ENCODE measurements around the gene MAML2. TPM values are rescaled to one million over a fixed set of nuclear protein-coding genes. Genes with fewer than 3 reads are reported as not detected.

Gene MAML2
- total and polyA plus RNA-seq, 4 donors = 0.56 to 2.1 (median 1.4) TPM

DNA sequence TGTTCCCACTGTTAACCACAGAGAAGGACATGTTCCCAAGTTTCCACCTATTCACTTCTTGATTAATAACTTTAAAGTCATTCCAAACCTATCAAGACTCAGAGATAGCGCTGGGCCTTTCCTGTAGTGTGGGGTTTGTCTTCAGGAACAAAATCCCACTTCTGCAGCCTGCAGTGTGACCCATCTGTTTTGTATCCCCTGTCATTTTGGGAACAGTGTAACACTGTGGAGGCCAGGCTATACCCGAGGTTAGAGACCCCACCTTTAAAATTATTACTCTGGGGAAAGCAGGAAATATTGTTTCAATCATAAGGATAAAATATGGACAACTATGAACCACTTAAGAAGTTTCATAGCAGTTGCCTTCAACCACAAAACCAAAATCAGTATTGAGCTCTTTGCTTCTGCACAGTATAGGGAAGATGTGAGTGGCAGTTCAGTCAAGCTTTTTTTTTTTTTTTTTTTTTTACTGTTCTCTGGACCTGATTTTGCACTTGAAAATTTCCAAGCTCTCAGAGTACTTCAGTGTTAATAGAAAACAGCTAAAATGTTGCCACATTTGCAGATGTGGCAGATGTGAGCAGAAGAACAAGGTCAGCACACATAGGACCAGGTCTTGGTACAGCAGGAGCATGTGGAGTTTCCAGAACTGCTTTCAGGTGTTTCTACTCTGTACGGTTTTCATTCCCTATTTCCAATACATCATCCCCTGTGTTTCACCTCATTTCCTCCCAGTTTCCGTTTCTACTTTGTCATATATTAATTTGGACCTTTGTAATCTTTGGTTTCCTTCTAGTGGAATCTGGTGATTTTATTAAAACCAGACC, 121.5 kb downstream of the MAML2 start:
- no peak for DNase-seq (ENCODE audit: low spot score)
- Histone ChIP-seq H3K27me3 (ENCODE audit: control insufficient read depth in 4 of 4, insufficient read depth in 4 of 4, low read length in 3 of 4) (no peaks in the 10 kb centered on the region), H3K9ac (ENCODE audit: low read depth in 1 of 2, low read length in 2 of 2) (no peak overlapping the region), H3K4me1 (ENCODE audit: control insufficient read depth in 4 of 4, insufficient read depth in 4 of 4, low read length in 3 of 4) (peaks cover 2 to 3% (median 3%) of the 10 kb centered on the region in 4 donors), H3K9me3 (ENCODE audit: control insufficient read depth in 4 of 4, low read length in 3 of 4) (no peaks in the 10 kb centered on the region), H3K4me3 (ENCODE audit: low read depth in 1 of 3, low read length in 3 of 3) (no peak overlapping the region), H3K36me3 (ENCODE audit: control insufficient read depth in 4 of 4, insufficient read depth in 3 of 4, low read depth in 1 of 4, low read length in 3 of 4) (no peaks in the 10 kb centered on the region), H3K27ac (ENCODE audit: low read depth in 1 of 2, low read length in 2 of 2) (no peak overlapping the region)
- WGBS = 59% methylated on average over 4 of the region's 4 CpGs
- TF ChIP-seq RXRA (IDR thresholded peaks at IDR 0.05) = no peak
- no peak for TF ChIP-seq HNF4G (IDR thresholded peaks at IDR 0.05)
- TF ChIP-seq, protein P1, sequence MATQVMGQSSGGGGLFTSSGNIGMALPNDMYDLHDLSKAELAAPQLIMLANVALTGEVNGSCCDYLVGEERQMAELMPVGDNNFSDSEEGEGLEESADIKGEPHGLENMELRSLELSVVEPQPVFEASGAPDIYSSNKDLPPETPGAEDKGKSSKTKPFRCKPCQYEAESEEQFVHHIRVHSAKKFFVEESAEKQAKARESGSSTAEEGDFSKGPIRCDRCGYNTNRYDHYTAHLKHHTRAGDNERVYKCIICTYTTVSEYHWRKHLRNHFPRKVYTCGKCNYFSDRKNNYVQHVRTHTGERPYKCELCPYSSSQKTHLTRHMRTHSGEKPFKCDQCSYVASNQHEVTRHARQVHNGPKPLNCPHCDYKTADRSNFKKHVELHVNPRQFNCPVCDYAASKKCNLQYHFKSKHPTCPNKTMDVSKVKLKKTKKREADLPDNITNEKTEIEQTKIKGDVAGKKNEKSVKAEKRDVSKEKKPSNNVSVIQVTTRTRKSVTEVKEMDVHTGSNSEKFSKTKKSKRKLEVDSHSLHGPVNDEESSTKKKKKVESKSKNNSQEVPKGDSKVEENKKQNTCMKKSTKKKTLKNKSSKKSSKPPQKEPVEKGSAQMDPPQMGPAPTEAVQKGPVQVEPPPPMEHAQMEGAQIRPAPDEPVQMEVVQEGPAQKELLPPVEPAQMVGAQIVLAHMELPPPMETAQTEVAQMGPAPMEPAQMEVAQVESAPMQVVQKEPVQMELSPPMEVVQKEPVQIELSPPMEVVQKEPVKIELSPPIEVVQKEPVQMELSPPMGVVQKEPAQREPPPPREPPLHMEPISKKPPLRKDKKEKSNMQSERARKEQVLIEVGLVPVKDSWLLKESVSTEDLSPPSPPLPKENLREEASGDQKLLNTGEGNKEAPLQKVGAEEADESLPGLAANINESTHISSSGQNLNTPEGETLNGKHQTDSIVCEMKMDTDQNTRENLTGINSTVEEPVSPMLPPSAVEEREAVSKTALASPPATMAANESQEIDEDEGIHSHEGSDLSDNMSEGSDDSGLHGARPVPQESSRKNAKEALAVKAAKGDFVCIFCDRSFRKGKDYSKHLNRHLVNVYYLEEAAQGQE (IDR thresholded peaks at IDR 0.05) = no peak

DNA sequence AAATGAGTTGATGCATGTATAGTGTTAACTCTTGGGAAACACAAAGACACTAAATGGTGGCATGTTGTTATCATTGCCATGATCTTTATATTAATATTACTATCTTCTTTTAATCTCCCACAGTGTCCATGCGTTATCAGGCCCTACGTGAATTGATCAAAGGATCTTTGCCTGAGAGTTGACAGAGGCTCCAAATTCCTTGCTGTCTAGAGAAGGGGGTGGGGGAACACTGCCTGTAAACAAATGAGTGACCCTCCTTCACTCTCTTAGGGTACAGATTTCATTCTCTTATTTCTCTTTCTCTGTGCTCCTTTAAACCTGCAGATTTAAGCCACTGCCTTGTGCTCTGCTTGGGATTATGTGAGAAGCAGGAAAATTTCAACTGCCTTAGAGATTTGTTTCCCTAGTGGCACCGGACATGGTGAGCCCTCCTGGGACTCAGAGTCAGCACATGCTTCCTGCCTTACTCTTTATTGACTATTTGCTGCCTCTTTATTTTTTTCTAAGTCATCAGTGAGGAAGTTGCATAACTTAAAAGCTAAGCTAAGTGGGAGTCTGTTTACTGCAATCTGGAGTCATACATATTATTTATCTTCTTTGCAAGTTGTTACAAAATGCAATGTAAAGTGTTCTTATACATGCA, 122.9 kb downstream of the MAML2 start:
- no peak overlapping the region for H3K9ac ChIP-seq (ENCODE audit: low read depth in 1 of 2, low read length in 2 of 2)
- H3K27ac ChIP-seq (ENCODE audit: low read depth in 1 of 2, low read length in 2 of 2) = peak overlapping the region in 1 of 2 donors; percentile 36
- 46% methylated on average over 3 of the region's 3 CpGs for WGBS

More for the DNA sequence above, 122.9 kb downstream of the MAML2 start:
- no peak overlapping the region for H3K4me3 ChIP-seq (ENCODE audit: low read depth in 1 of 3, low read length in 3 of 3)
- H3K36me3 ChIP-seq (ENCODE audit: control insufficient read depth in 4 of 4, insufficient read depth in 3 of 4, low read depth in 1 of 4, low read length in 3 of 4) = no peaks in the 10 kb centered on the region
- TF ChIP-seq SP1 (IDR thresholded peaks at IDR 0.05) (no peak), HNF4A (conservative IDR thresholded peaks at IDR 0.05) (no peak), FOXA2 (IDR thresholded peaks at IDR 0.05) (no peak), TAF1 (conservative IDR thresholded peaks at IDR 0.05) (no peak), HNF4G (IDR thresholded peaks at IDR 0.05) (no peak), ATF3 (IDR thresholded peaks at IDR 0.05) (no peak), RAD21 (IDR thresholded peaks at IDR 0.05) (peak; percentile 30 to 33), NR2F2 (IDR thresholded peaks at IDR 0.05) (no peak), GABPA (IDR thresholded peaks at IDR 0.05 in 1 of 2, conservative IDR thresholded peaks at IDR 0.05 in 1 of 2) (peak; percentile 30 to 40), MAX (IDR thresholded peaks at IDR 0.05) (peak; percentile 55), FOXA1 (IDR thresholded peaks at IDR 0.05) (no peak)
- TF ChIP-seq, protein P2, sequence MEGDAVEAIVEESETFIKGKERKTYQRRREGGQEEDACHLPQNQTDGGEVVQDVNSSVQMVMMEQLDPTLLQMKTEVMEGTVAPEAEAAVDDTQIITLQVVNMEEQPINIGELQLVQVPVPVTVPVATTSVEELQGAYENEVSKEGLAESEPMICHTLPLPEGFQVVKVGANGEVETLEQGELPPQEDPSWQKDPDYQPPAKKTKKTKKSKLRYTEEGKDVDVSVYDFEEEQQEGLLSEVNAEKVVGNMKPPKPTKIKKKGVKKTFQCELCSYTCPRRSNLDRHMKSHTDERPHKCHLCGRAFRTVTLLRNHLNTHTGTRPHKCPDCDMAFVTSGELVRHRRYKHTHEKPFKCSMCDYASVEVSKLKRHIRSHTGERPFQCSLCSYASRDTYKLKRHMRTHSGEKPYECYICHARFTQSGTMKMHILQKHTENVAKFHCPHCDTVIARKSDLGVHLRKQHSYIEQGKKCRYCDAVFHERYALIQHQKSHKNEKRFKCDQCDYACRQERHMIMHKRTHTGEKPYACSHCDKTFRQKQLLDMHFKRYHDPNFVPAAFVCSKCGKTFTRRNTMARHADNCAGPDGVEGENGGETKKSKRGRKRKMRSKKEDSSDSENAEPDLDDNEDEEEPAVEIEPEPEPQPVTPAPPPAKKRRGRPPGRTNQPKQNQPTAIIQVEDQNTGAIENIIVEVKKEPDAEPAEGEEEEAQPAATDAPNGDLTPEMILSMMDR (IDR thresholded peaks at IDR 0.05; ENCODE audit: low read depth, low read length, missing input control) = no peak
- TF ChIP-seq, protein P1 (IDR thresholded peaks at IDR 0.05) = no peak
- peaks cover 2 to 4% (median 3%) of the 10 kb centered on the region in 4 donors for H3K4me1 ChIP-seq (ENCODE audit: control insufficient read depth in 4 of 4, insufficient read depth in 4 of 4, low read length in 3 of 4)
- no peaks in the 10 kb centered on the region for H3K9me3 ChIP-seq (ENCODE audit: control insufficient read depth in 4 of 4, low read length in 3 of 4)
- H3K27me3 ChIP-seq (ENCODE audit: control insufficient read depth in 4 of 4, insufficient read depth in 4 of 4, low read length in 3 of 4) = no peaks in the 10 kb centered on the region
- DNase-seq (ENCODE audit: low spot score) = no peak

All from liver (tissue), 9 donors.